ENCODE measurements around the gene UBXN2A. TPM values are rescaled to one million over a fixed set of nuclear protein-coding genes. Genes with fewer than 3 reads are reported as not detected.

Gene UBXN2A
- total and polyA plus RNA-seq, 3 donors from 2014 or later, result 9.4 to 18.4 (median 11.9) TPM

- no peaks in the 10 kb centered on the region for H3K27me3 ChIP-seq
- DNase-seq, result no peak
- WGBS, 2 donors, result 100% methylated on average over 2 of the region's 2 CpGs
- H3K4me1 ChIP-seq, result no peaks in the 10 kb centered on the region
- TF ChIP-seq POLR2A (IDR thresholded peaks at IDR 0.05) (no peak), CTCF (IDR thresholded peaks at IDR 0.05) (no peak)
- H3K9me3 ChIP-seq, result no peaks in the 10 kb centered on the region
- H3K4me3 ChIP-seq, result no peak overlapping the region
- no peaks in the 10 kb centered on the region for H3K36me3 ChIP-seq (ENCODE audit: low read depth, missing control alignments)
- intact Hi-C loops (cut with DNase I; ENCODE audit: low total_unique reads), result no loop called here
- no peak overlapping the region for H3K27ac ChIP-seq
These were observed 37.2 kb upstream of the UBXN2A start for GRCh38 chr2:23903034-23903433.

GRCh38 chr2:23904215-23904614 lies 36.0 kb upstream of the UBXN2A start:
- 78 to 79% methylated on average over 1 of the region's 1 CpG for WGBS, 2 donors
- Histone ChIP-seq H3K9me3 (no peaks in the 10 kb centered on the region), H3K4me1 (no peaks in the 10 kb centered on the region), H3K4me3 (no peak overlapping the region), H3K27ac (no peak overlapping the region), H3K27me3 (no peaks in the 10 kb centered on the region), H3K36me3 (ENCODE audit: low read depth, missing control alignments) (no peaks in the 10 kb centered on the region)
- no peak for DNase-seq
- intact Hi-C loops (cut with DNase I; ENCODE audit: low total_unique reads), result no loop called here
- no peak for TF ChIP-seq CTCF (IDR thresholded peaks at IDR 0.05)
- TF ChIP-seq POLR2A (IDR thresholded peaks at IDR 0.05), result no peak

GRCh38 chr2:23904692-23905091 lies 35.6 kb upstream of the UBXN2A start:
- intact Hi-C loops (cut with DNase I; ENCODE audit: low total_unique reads), result no loop called here
- no peak for DNase-seq
- H3K9me3 ChIP-seq, result no peaks in the 10 kb centered on the region
- H3K4me3 ChIP-seq, result no peak overlapping the region
- WGBS, 2 donors, result 80 to 92% methylated on average over 2 of the region's 2 CpGs
- H3K27me3 ChIP-seq, result no peaks in the 10 kb centered on the region
- no peak for TF ChIP-seq POLR2A (IDR thresholded peaks at IDR 0.05)
- no peak for TF ChIP-seq CTCF (IDR thresholded peaks at IDR 0.05)
- H3K36me3 ChIP-seq (ENCODE audit: low read depth, missing control alignments), result no peaks in the 10 kb centered on the region
- no peaks in the 10 kb centered on the region for H3K4me1 ChIP-seq
- H3K27ac ChIP-seq, result no peak overlapping the region

GRCh38 chr2:23905155-23905554 lies 35.1 kb upstream of the UBXN2A start:
- no peak overlapping the region for H3K4me3 ChIP-seq
- no peaks in the 10 kb centered on the region for H3K4me1 ChIP-seq
- WGBS, 2 donors, result 75 to 80% methylated on average over 2 of the region's 2 CpGs
- intact Hi-C loops (cut with DNase I; ENCODE audit: low total_unique reads), result no loop called here
- no peaks in the 10 kb centered on the region for H3K9me3 ChIP-seq
- H3K27ac ChIP-seq, result no peak overlapping the region
- H3K36me3 ChIP-seq (ENCODE audit: low read depth, missing control alignments), result no peaks in the 10 kb centered on the region
- DNase-seq, result no peak
- no peak for TF ChIP-seq CTCF (IDR thresholded peaks at IDR 0.05)
- no peaks in the 10 kb centered on the region for H3K27me3 ChIP-seq

- no peak overlapping the region for H3K4me3 ChIP-seq
- no peaks in the 10 kb centered on the region for H3K27me3 ChIP-seq
- H3K36me3 ChIP-seq (ENCODE audit: low read depth, missing control alignments), result no peaks in the 10 kb centered on the region
- DNase-seq, result no peak
- H3K4me1 ChIP-seq, result no peaks in the 10 kb centered on the region
- intact Hi-C loops (cut with DNase I; ENCODE audit: low total_unique reads), result no loop called here
- TF ChIP-seq POLR2A (IDR thresholded peaks at IDR 0.05), result no peak
- TF ChIP-seq CTCF (IDR thresholded peaks at IDR 0.05), result no peak
- H3K9me3 ChIP-seq, result no peaks in the 10 kb centered on the region
- no peak overlapping the region for H3K27ac ChIP-seq
- WGBS, 2 donors, result 76 to 98% methylated on average over 3 of the region's 3 CpGs
These were observed 28.2 kb upstream of the UBXN2A start for GRCh38 chr2:23912054-23912453.
